CD4-positive, alpha-beta T cell treated with Interleukin-4 for 1 hour (primary cell): ENCODE results near the gene PIP4K2A.
A peak's percentile ranks its signal among the peaks of the same experiment; 100 is the strongest.
"Not testable (repeated sequence)": the region's sequence is repeated elsewhere in the genome, so short reads cannot be mapped to it uniquely, and the experiment has no call there.

Experiments used
- DNase-seq, 2 donors: peaks; one replicate each; pipeline ENCODE4 v3.0.0-alpha.2; 2020 to 2022

PIP4K2A gene

GRCh38 chr10:22548344-22548743, 166.0 kb downstream of the PIP4K2A start:
- no peak for DNase-seq

DNA sequence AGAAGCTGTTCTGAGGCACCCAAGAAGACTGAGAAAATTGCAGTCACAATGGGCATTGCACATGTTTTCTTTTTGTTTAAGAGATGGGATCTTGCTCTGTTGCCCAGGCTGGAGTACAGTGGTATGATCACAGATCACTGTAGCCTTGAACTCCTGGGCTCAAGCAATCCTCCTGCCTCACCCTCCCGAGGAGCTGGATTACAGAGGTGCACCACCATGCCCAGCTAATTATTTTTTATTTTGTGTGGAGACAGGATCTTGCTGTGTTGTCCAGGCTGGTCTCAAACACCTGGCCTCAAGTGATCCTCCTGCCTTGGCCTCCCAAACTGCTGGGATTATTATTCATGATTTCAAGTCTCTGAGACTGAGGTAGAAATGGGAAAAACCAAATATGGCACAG, 168.7 kb downstream of the PIP4K2A start:
- DNase-seq, result no peak

DNA sequence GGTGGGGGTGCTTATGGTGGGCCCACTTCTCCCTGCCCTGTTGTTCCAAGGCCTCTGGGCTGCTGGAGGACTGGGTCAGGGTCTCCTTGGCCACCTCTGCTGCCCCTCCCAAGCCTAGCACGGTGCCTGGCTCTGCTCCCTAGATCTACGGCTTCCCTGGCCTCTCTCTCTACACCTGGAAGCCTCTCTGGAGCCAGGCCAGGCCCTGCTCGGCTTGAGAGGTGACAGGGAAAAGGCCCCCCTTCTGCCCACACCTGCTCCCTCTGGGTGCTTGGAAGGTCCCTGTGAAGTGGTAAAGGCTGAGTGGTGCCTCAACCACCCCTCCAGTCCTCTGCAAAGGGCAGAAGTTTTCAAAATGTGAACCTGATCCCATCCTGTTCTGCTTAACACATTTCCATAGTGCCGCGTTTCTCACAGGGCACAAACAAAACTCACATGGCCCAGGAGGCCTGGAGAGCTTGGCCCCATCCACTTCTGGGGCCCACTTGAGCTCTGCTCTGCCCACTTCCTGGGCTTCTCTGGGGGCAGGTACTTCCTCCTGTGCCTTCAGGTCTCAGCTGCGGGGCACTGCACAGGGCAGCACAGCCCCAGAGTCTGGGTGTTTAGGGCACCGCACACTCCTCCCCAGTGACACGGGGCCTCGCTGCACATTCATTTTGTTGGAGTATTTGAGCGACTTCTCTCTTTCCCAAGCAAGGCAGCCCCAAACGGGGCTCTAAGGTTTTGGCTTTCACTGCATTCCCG, 169.9 kb downstream of the PIP4K2A start:
- no peak for DNase-seq

- DNase-seq, result no peak
Measured at GRCh38 chr10:22542773-22543172, 171.6 kb downstream of the PIP4K2A start.

DNA sequence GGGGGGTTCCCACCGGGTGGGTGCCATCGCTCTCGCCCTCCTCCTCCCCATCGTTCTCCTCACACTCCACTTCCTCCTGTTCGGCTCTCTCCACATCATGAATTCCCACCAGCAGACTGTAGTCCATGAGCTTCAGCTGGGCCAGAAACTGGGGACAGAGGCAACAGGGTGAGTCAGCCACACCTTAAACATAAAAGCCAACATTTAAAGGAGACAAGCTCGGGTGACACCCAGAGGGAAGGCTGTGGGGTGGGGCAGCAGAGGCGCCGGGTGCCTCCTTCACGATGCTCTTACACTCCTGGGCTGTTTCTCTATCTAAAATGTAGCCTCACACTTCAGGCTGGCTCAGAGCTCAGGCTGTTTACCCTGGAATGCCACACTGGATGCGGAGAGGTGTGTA, 172.5 kb downstream of the PIP4K2A start:
- DNase-seq, result no peak

- no peak for DNase-seq
Measured at GRCh38 chr10:22539579-22540298, 174.6 kb downstream of the PIP4K2A start.

GRCh38 chr10:22537810-22538209, 176.6 kb downstream of the PIP4K2A start:
- DNase-seq, result no peak

GRCh38 chr10:22536620-22537019, 177.8 kb downstream of the PIP4K2A start:
- peak in 1 of 2 donors; percentile 2 for DNase-seq

GRCh38 chr10:22534849-22535604, 179.4 kb downstream of the PIP4K2A start:
- no peak for DNase-seq

DNA sequence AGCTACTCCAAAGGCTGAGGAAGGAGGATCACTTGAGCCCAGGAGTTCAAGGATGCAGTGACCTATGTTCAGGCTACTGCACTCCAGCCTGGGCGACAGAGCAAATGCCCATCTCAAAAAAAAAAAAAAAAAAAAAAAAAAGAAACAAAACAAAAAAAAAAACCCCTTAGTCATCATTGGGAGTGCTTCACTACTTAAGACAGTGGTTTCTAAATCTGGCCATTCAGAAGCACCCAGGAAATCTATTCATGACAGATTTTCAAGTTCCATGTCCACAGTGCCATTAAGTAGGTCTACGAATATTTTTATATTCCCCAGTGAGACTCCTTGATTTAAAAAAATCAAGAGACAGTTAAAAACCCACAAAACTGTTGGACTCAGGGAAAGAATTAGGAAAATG, 182.9 kb downstream of the PIP4K2A start:
- no peak for DNase-seq

DNA sequence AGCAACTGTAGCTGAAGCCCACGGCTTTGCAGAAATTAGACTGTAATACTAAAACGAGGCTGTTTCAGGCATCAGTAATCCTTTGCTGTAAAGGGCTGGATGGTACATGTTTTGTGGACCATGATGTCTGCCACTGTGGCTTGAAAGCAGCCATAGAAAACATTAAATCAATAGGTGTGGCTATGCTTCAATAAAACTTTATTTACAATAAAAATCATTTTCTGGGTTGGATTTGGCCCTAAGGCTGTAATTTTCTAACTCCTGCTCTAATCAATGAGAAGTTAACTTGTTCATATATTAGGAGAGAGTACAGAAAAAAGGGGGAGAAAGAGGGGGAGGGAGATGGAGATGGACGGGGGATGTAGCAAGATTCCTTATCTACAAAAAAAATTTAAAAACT, 183.4 kb downstream of the PIP4K2A start:
- DNase-seq, result no peak

DNA sequence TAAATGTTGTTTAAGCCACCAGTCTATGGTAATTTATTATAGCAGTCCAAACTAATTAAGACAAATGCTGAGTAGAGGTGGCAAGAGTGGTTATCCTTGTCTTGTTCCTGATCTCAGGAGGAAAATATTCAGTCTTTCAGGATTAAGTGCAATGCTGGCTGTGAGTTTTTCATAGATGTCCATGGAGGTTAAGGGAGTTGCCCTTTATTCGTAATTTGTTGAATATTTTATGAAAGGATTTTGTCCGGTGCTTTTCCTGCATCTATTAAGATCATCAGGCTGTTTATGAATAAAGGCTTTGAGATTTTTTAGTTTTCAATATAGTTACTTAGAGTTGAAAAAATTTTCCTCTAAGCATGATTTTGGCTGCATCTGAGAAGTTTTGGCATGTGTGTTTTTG, 186.9 kb downstream of the PIP4K2A start:
- no peak for DNase-seq

DNA sequence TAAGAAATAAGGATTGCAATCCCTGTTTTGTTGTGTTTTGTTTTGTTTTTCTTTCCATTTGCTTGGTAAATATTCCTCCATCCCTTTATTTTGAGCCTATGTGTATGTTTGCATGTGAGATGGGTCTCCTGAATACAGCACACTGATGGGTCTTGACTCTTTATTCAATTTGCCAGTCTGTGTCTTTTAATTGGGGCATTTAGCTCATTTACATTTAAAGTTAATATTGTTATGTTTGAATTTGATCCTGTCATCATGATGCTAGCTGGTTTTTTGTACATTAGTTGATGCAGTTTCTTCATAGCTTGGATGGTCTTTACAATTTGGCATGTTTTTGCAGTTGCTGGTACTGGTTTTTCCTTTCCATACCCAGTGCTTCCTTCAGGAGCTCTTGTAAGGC, 190.0 kb downstream of the PIP4K2A start:
- not testable (repeated sequence) for DNase-seq

DNA sequence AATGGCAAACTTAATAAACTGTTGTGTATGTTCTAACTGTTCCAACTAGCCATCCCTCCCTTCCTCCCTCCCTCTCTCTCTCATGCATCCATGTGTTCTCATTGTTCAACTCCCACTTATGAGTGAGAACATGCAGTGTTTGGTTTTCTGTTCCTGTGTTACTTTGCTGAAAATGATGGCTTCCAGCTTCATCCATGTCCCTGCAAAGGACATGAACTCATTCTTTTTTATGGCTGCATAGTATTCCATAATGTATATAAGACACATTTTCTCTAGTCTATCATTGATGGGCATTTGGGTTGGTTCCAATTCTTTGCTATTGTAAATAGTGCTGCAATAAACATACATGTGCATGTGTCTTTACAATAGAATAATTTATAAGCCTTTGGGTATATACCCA, 193.7 kb downstream of the PIP4K2A start:
- not testable (repeated sequence) for DNase-seq

DNA sequence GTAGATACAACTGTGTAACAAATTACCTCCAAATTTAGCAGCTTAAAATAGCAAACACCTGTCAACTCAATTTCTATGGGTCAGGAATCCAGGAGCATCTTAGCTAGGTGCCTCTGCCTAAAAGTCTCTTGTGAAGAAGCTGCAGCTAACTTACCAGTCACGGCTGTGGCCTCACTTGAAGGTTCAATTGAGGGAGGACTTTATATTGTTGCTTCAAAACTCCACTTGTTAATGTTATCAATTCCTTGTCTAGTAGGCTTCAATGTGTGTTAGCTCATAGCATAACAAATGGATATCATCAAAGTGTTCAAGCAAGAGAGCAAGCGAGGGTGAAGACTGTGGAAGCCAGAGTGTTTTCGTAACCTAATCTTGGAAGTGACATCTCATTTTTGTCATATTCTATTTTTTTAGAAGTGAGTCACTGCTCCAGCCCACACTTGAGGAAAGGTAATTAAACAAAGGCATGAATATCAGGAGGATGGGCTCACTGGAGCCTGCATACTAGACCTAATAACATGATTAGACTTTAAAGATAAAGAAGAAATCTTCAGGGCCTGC, 196.1 kb downstream of the PIP4K2A start:
- DNase-seq, result no peak

GRCh38 chr10:22515009-22515408, 199.4 kb downstream of the PIP4K2A start:
- no peak for DNase-seq

- not testable (repeated sequence) for DNase-seq
Measured at GRCh38 chr10:22514414-22514758, 200.0 kb downstream of the PIP4K2A start.

DNA sequence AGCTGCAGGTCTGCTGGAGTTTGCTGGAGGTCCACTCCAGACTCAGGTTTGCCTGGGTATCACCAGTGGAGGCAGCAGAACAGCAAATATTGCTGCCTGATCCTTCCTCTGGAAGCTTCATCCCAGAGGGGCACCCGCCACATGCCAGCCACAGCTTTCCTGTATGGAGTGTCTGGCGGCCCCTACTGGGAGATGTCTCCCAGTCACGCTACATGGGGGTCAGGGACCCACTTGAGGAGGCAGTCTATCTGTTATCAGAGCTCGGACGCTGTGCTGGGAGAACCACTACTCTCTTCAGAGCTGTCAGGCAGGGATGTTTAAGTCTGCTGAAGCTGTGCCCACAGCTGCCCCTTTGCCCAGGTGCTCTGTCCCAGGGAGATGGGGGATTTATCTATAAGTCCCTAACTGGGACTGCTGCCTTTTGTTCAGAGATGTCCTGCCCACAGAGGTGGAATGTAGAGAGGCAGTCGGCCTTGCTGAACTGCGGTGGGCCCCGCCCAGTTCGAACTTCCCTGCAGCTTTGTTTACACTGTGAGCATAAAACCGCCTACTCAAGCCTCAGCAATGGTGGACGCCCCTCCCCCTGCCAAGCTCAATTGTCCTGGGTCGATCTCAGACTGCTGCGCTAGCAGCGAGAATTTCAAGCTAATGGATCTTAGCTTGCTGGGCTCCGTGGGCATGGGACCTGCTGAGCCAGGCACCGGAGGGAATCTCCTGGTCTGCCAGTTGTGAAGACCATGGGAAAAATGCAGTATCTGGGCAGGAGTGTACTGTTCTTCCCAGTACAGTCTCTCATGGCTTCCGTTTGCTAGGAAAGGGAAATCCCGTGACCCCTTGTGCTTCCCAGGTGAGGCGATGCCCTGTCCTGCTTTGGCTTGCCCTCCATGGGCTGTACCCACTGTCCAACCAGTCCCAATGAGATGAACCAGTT, 200.6 kb downstream of the PIP4K2A start:
- not testable (repeated sequence) for DNase-seq

DNA sequence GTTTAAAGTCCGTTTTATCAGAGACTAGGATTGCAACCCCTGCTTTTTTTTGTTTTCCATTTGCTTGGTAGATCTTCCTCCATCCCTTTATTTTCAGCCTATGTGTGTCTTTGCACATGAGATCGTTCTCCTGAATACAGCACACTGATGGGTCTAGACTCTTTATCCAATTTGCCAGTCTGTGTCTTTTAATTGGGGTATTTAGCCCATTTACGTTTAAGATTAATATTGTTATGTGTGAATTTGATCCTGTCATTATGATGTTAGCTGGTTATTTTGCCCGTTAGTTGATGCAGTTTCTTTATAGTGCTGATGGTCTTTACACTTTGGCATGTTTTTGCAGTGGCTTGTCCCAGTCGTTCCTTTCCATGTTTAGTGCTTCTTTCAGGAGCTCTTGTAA, 202.4 kb downstream of the PIP4K2A start:
- not testable (repeated sequence) for DNase-seq

DNA sequence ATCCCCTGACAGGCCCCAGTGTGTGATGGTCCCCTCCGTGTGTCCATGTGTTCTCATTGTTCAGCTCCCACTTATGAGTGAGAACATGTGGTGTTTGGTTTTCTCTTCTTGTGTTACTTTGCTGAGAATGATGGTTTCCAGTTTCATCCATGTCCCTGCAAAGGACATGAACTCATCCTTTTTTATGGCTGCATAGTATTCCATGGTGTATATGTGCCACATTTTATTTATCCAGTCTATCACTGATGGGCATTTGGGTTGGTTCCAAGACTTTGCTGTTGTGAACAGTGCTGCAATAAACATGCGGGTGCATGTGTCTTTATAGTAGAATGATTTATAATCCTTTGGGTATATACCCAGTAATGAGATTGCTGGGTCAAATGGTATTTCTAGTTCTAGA, 206.2 kb downstream of the PIP4K2A start:
- DNase-seq, result not testable (repeated sequence)

- peak; percentile 55 to 63 for DNase-seq
Measured at GRCh38 chr10:22505911-22506685, 208.3 kb downstream of the PIP4K2A start.
